Skeletal muscle satellite cell (primary cell): Measurements from ENCODE around the gene SCAND1.
"Not testable (repeated sequence)": the region's sequence is repeated elsewhere in the genome, so short reads cannot be mapped to it uniquely, and the experiment has no call there.

Experiments used
- H3K27me3 ChIP-seq: 2 replicates; pipeline ENCODE4 v1.7.0; 2013; ENCODE audit warnings: low read length; ENCODE audit not compliant: control insufficient read depth, insufficient read depth
- H3K36me3 ChIP-seq: 2 replicates; pipeline ENCODE4 v1.7.0; 2013; ENCODE audit warnings: mild to moderate bottlenecking, control low read depth, low read length; ENCODE audit not compliant: insufficient read depth
- H3K4me1 ChIP-seq: 2 replicates; pipeline ENCODE4 v1.7.0; 2013; ENCODE audit warnings: low read length; ENCODE audit not compliant: control insufficient read depth, insufficient read depth
- H3K4me2 ChIP-seq: 2 replicates; pipeline ENCODE4 v1.7.0; 2013; ENCODE audit warnings: mild to moderate bottlenecking, low read length
- H3K4me3 ChIP-seq: 2 replicates; pipeline ENCODE4 v1.7.0; 2013; ENCODE audit warnings: low read length
- H3K9ac ChIP-seq: 2 replicates; pipeline ENCODE4 v1.7.0; 2013; ENCODE audit warnings: mild to moderate bottlenecking, low read depth, low read length, moderate library complexity
- H3K9me3 ChIP-seq: replicated peaks from 2 replicates; pipeline ENCODE4 v1.7.0; 2013; ENCODE audit warnings: mild to moderate bottlenecking, control low read depth, low read length

The SCAND1 gene

DNA sequence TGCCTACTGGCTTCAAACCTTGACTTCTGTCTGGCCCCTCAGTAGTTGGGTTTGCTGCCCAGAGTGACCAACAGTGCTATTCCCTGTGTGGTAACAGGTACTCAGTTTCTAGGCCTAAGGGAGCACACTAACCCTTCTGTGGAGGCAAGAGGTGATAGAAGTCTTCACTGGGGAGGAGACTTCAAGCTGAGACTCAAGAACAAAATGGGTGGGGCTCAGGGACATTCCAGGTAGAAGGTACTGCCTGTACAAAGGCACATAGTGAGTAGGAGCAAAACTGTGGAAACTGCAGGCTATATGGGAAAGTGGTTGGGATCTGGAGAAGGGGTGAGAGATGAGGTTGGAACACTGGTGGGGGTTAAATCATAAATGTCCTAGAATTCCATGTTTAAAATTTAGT is 2.3 kb upstream of the SCAND1 start:
- Histone ChIP-seq H3K4me1 (peaks cover 14% of the 10 kb centered on the region), H3K4me3 (no peak overlapping the region), H3K9me3 (no peaks in the 10 kb centered on the region), H3K36me3 (no peaks in the 10 kb centered on the region), H3K9ac (no peak overlapping the region), H3K4me2 (no peak overlapping the region), H3K27me3 (peaks cover 2% of the 10 kb centered on the region)

GRCh38 chr20:35954907-35955251 is 577 bp upstream of the SCAND1 start:
- H3K4me2 ChIP-seq: peak overlapping the region; percentile 93
- H3K36me3 ChIP-seq: no peaks in the 10 kb centered on the region
- H3K9ac ChIP-seq: peak overlapping the region; percentile 99
- H3K4me3 ChIP-seq: peak overlapping the region; percentile 91
- peaks cover 14% of the 10 kb centered on the region for H3K4me1 ChIP-seq
- no peaks in the 10 kb centered on the region for H3K9me3 ChIP-seq
- H3K27me3 ChIP-seq: no peaks in the 10 kb centered on the region

DNA sequence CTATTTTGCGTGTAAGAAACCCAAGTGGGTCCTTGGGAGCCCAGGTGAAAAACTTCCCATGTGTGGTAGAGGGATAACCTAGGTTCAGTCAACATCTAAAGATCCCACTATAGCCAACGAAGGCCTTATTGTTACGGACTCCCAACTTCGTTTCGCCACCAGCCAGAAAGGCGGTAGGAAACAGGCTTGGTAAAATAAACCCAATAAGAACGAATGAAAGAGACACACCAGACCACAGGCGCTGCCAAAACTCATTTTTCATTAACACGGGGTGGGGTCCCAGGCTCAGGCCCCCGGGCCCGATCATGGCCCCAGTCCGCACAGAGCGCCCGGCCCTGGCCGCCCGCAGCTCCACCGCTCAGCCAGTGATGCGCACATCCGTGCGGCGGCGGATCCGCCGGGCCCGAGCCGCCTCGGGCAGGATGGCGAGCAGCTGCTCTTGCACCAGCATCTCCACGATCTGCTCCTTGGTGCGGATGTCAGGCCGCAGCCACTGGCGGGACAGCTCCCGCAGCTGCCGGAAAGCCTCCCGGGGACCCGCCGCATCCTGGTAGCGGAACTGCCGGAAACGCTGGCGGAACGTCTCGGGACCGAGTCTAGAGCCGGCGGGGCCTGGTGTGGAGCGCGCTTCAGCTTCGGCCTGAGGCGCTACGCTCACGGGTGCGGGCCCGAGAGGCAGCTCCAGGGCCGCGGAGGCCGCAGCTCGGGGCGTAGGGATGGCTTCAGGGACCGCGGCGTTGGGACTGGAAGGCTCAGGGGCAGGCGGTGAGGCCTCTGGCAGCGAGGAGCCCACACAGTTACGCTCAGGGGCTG is 709 bp downstream of the SCAND1 start:
- peak overlapping the region; percentile 92 for H3K4me2 ChIP-seq
- H3K27me3 ChIP-seq: no peaks in the 10 kb centered on the region
- H3K36me3 ChIP-seq: peaks cover under 1% of the 10 kb centered on the region
- peak overlapping the region; percentile 99 for H3K9ac ChIP-seq
- no peaks in the 10 kb centered on the region for H3K9me3 ChIP-seq
- peak overlapping the region; percentile 91 for H3K4me3 ChIP-seq
- peaks cover 14% of the 10 kb centered on the region for H3K4me1 ChIP-seq

DNA sequence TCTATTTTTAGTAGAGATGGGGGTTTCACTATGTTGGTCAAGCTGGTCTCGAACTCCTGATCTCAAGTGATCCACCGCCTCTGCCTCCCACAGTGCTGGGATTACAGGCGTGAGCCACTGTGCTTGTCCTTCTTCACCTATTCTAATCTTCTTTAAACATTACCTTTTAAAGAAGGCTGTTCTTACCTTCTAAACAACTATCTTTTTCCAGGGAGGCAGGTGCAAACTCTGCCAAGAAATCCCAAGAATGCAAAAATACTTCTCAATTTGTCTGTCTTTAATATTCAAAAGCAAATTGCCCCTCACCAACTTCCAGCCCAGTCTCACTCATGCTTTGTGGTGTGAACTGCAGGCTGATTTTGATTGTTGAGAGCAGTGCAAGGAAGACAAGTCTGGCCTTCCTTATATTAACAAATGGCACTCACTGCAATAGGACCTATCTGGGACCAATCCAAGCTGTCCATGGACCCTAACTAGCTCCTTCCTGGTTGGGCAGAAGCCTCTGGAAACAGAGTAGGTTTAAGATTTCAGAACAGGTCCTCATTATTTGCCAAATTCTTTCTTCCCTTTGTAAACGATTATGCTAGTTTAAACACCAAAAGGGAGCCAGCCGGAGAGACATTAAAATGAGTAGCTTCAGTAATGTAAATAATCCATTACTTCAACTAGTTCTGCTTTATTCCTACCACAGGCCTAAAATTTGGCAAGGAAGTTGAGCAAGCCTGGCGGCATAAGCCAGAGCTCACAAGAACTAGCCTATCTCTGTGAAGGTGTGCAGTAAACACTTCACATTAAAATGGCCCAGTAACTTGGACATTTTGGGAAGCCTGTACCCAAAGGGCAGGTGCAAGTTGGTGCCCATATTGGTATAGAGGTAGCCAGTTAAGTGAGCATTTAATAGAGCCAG is 1.6 kb downstream of the SCAND1 start:
- H3K36me3 ChIP-seq: peaks cover 9% of the 10 kb centered on the region
- peak overlapping the region; percentile 91 for H3K4me3 ChIP-seq
- H3K4me1 ChIP-seq: peaks cover 14% of the 10 kb centered on the region
- peak overlapping the region; percentile 92 for H3K4me2 ChIP-seq
- H3K9ac ChIP-seq: peak overlapping the region; percentile 99
- H3K9me3 ChIP-seq: no peaks in the 10 kb centered on the region
- no peaks in the 10 kb centered on the region for H3K27me3 ChIP-seq

GRCh38 chr20:35952080-35952479 is 2.2 kb downstream of the SCAND1 start:
- peaks cover 14% of the 10 kb centered on the region for H3K4me1 ChIP-seq
- H3K4me2 ChIP-seq: peak overlapping the region; percentile 92
- not testable (repeated sequence) for H3K27me3 ChIP-seq, H3K9ac ChIP-seq, H3K9me3 ChIP-seq, H3K4me3 ChIP-seq
- H3K36me3 ChIP-seq: peaks cover 15% of the 10 kb centered on the region

GRCh38 chr20:35950093-35950492 is 4.2 kb downstream of the SCAND1 start:
- H3K9me3 ChIP-seq: no peaks in the 10 kb centered on the region
- H3K4me3 ChIP-seq: no peak overlapping the region
- peaks cover 10% of the 10 kb centered on the region for H3K4me1 ChIP-seq
- H3K36me3 ChIP-seq: peaks cover 17% of the 10 kb centered on the region
- H3K9ac ChIP-seq: no peak overlapping the region
- no peaks in the 10 kb centered on the region for H3K27me3 ChIP-seq
- no peak overlapping the region for H3K4me2 ChIP-seq

- no peak overlapping the region for H3K4me3 ChIP-seq
- H3K4me2 ChIP-seq: no peak overlapping the region
- H3K4me1 ChIP-seq: peaks cover 7% of the 10 kb centered on the region
- H3K36me3 ChIP-seq: peaks cover 21% of the 10 kb centered on the region
- no peaks in the 10 kb centered on the region for H3K9me3 ChIP-seq
- no peaks in the 10 kb centered on the region for H3K27me3 ChIP-seq
- no peak overlapping the region for H3K9ac ChIP-seq
These were observed 6.4 kb downstream of the SCAND1 start for GRCh38 chr20:35947907-35948306.

GRCh38 chr20:35947489-35947888 is 6.8 kb downstream of the SCAND1 start:
- peaks cover 21% of the 10 kb centered on the region for H3K36me3 ChIP-seq
- H3K9me3 ChIP-seq: no peaks in the 10 kb centered on the region
- no peak overlapping the region for H3K4me3 ChIP-seq
- peaks cover 2% of the 10 kb centered on the region for H3K4me1 ChIP-seq
- H3K9ac ChIP-seq: no peak overlapping the region
- no peak overlapping the region for H3K4me2 ChIP-seq
- H3K27me3 ChIP-seq: no peaks in the 10 kb centered on the region

- no peaks in the 10 kb centered on the region for H3K9me3 ChIP-seq
- H3K9ac ChIP-seq: no peak overlapping the region
- peaks cover 31% of the 10 kb centered on the region for H3K36me3 ChIP-seq
These were observed 12.1 kb downstream of the SCAND1 start for GRCh38 chr20:35942243-35942642.

GRCh38 chr20:35941620-35942019 is 12.7 kb downstream of the SCAND1 start:
- Histone ChIP-seq H3K27me3 (no peaks in the 10 kb centered on the region), H3K4me2 (no peak overlapping the region), H3K36me3 (peaks cover 28% of the 10 kb centered on the region), H3K4me1 (peaks cover 15% of the 10 kb centered on the region), H3K4me3 (no peak overlapping the region), H3K9ac (no peak overlapping the region), H3K9me3 (no peaks in the 10 kb centered on the region)

More at GRCh38 chr20:35942243-35942642, 12.1 kb downstream of the SCAND1 start:
- no peaks in the 10 kb centered on the region for H3K27me3 ChIP-seq
- peaks cover 15% of the 10 kb centered on the region for H3K4me1 ChIP-seq
- no peak overlapping the region for H3K4me2 ChIP-seq
- H3K4me3 ChIP-seq: no peak overlapping the region

GRCh38 chr20:35939264-35939663 is 15.0 kb downstream of the SCAND1 start:
- Histone ChIP-seq H3K4me2 (peak overlapping the region; percentile 12), H3K36me3 (peaks cover 28% of the 10 kb centered on the region), H3K4me1 (peaks cover 15% of the 10 kb centered on the region), H3K9me3 (no peaks in the 10 kb centered on the region), H3K9ac (no peak overlapping the region), H3K27me3 (no peaks in the 10 kb centered on the region), H3K4me3 (no peak overlapping the region)
